Measurements from ENCODE around the gene NSMCE1.

NSMCE1 gene

GRCh38 chr16:27243725-27244362 is 24.7 kb downstream of the NSMCE1 start:
- DNase-seq (ENCODE audit: low spot score): no peak

- DNase-seq (ENCODE audit: low spot score): peak; percentile 74
These were observed 25.5 kb downstream of the NSMCE1 start for GRCh38 chr16:27242868-27243590.

GRCh38 chr16:27242398-27242797 is 26.2 kb downstream of the NSMCE1 start:
- DNase-seq (ENCODE audit: low spot score): no peak

GRCh38 chr16:27241658-27242057 is 26.9 kb downstream of the NSMCE1 start:
- DNase-seq (ENCODE audit: low spot score): no peak

- peak; percentile 63 for DNase-seq (ENCODE audit: low spot score)
These were observed 27.5 kb downstream of the NSMCE1 start for GRCh38 chr16:27240948-27241531.

GRCh38 chr16:27239906-27240655 is 28.5 kb downstream of the NSMCE1 start:
- DNase-seq (ENCODE audit: low spot score): no peak

- no peak for DNase-seq (ENCODE audit: low spot score)
These were observed 29.5 kb downstream of the NSMCE1 start for GRCh38 chr16:27239026-27239425.

GRCh38 chr16:27238591-27238990 is 30.0 kb downstream of the NSMCE1 start:
- DNase-seq (ENCODE audit: low spot score): no peak

- no peak for DNase-seq (ENCODE audit: low spot score)
These were observed 30.5 kb downstream of the NSMCE1 start for GRCh38 chr16:27238016-27238587.

GRCh38 chr16:27237219-27238015 is 31.2 kb downstream of the NSMCE1 start:
- no peak for DNase-seq (ENCODE audit: low spot score)

- no peak for DNase-seq (ENCODE audit: low spot score)
These were observed 31.8 kb downstream of the NSMCE1 start for GRCh38 chr16:27236635-27237218.

- DNase-seq (ENCODE audit: low spot score): no peak
These were observed 32.7 kb downstream of the NSMCE1 start for GRCh38 chr16:27235938-27236245.

GRCh38 chr16:27235055-27235937 is 33.3 kb downstream of the NSMCE1 start:
- peak; percentile 80 for DNase-seq (ENCODE audit: low spot score)

GRCh38 chr16:27234603-27235002 is 34.0 kb downstream of the NSMCE1 start:
- DNase-seq (ENCODE audit: low spot score): no peak

- no peak for DNase-seq (ENCODE audit: low spot score)
These were observed 34.4 kb downstream of the NSMCE1 start for GRCh38 chr16:27234171-27234570.

- DNase-seq (ENCODE audit: low spot score): no peak
These were observed 34.8 kb downstream of the NSMCE1 start for GRCh38 chr16:27233731-27234130.

GRCh38 chr16:27232901-27233625 is 35.5 kb downstream of the NSMCE1 start:
- DNase-seq (ENCODE audit: low spot score): no peak

GRCh38 chr16:27232061-27232900 is 36.3 kb downstream of the NSMCE1 start:
- no peak for DNase-seq (ENCODE audit: low spot score)

- no peak for DNase-seq (ENCODE audit: low spot score)
These were observed 36.9 kb downstream of the NSMCE1 start for GRCh38 chr16:27231692-27232060.
